A673 (cell line): Measurements from ENCODE around the gene AOC2.

ENCODE experiments used
- CTCF ChIP-seq: fragments of 300-800, 200-600 bp; sonication (generic); conservative IDR thresholded peaks from 2 replicates; pipeline ENCODE4 v1.5.1; 2017; ENCODE audit warnings: low read depth, mild to moderate bottlenecking, antibody characterized with exemption, low read length, moderate library complexity, mixed read lengths
- EZH2 ChIP-seq: fragments of 200-600 bp; sonication (generic); IDR thresholded peaks from 2 replicates; pipeline ENCODE4 v1.6.1; 2017; ENCODE audit warnings: borderline replicate concordance, low read depth, mild to moderate bottlenecking, mixed read lengths, antibody characterized with exemption, low read length; ENCODE audit not compliant: poor library complexity, severe bottlenecking

- TF ChIP-seq CTCF (no peak), EZH2 (no peak)
Observed at GRCh38 chr17:42849451-42850181, 5.2 kb downstream of the AOC2 start.
